AG08395 (cell line): ENCODE measurements around the gene CNBP.

Experiments used
- DNase-seq: peaks from one replicate; pipeline ENCODE4 v3.0.0; 2012; ENCODE audit warnings: mixed read lengths, low spot score

The CNBP gene

GRCh38 chr3:129131465-129132088 is 52.1 kb downstream of the CNBP start:
- DNase-seq, result no peak

GRCh38 chr3:129130291-129130813 is 53.3 kb downstream of the CNBP start:
- no peak for DNase-seq

DNA sequence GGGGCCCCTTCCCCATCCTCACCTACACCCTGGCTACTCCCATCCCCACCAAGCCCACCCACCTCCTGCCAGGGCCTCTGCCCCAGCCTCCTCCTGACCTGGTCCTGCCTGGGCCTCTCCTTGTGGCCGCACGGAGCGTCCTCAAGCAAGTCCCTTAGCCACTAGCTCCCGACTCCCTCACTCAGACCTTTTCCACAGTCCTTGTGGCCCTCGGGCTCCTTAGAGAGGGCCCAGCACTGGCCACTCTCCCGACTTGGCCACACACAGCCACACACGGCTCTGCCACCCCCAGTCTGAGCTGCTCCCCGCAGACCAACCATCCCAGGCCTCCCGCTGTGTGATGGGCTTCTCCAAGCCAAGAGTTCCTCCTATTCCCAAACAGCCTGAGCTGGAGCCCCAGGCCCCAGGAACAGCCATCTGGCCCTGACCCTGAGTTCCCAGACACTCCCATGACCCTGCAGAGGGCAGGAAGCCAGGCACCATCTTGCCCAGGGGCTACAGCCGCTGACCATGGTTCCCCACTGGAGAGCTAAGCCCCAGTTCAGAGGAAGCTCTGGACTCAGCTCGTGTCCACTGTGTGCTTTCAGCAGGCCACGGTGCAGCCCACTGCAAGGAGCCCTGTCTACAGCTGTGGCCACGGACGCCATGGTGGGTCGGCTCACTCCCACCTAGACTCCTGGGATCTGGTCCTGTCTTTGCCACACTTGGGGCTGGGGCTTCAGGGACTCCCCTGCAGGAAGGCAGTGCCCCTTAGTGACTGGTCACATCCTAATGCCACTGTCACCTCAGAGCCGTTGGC is 55.1 kb downstream of the CNBP start:
- no peak for DNase-seq

GRCh38 chr3:129126726-129127280 is 56.9 kb downstream of the CNBP start:
- no peak for DNase-seq

- DNase-seq, result peak; percentile 29
Observed at GRCh38 chr3:129123314-129124060, 60.2 kb downstream of the CNBP start.

- no peak for DNase-seq
Observed at GRCh38 chr3:129122412-129123011, 61.2 kb downstream of the CNBP start.

DNA sequence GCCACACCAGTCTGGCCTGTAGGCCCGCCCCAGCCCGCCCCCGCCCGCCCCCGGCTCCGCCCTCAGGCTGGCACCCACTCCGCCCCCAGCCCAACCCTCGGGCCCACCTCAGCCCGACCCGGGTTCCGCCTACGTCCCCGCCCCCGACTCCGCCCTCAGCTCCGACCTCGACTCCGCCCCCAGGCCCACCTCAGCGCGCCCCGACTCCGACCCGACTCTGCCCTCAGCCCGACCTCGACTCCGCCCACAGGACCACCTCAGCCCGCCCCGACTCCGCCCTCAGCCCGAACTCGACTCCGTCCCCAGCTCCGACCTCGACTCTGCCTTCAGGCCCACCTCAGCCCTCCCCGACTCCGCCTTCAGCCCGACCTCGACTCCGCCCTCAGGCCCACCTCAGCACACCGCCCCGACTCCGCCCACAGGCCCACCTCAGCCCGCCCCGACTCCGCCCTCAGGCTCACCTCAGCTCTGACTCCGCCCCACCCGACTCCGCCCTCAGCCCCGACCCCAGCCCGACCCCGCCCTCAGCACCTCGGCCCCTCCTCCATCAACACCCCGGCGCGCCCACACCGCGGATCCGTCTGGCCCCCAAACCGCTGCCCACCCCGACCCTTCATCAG is 61.8 kb downstream of the CNBP start, which contains the start of gene RAB43:
RAB43 (minus strand) TSS at position 13 of the 620 bp plus-strand sequence. CDS start 315 bp downstream, outside the sequence.
- DNase-seq, result peak; percentile 97

GRCh38 chr3:129121016-129121791 is 62.5 kb downstream of the CNBP start:
- no peak for DNase-seq

GRCh38 chr3:129120254-129121004 is 63.3 kb downstream of the CNBP start:
- DNase-seq, result peak; percentile 95

DNA sequence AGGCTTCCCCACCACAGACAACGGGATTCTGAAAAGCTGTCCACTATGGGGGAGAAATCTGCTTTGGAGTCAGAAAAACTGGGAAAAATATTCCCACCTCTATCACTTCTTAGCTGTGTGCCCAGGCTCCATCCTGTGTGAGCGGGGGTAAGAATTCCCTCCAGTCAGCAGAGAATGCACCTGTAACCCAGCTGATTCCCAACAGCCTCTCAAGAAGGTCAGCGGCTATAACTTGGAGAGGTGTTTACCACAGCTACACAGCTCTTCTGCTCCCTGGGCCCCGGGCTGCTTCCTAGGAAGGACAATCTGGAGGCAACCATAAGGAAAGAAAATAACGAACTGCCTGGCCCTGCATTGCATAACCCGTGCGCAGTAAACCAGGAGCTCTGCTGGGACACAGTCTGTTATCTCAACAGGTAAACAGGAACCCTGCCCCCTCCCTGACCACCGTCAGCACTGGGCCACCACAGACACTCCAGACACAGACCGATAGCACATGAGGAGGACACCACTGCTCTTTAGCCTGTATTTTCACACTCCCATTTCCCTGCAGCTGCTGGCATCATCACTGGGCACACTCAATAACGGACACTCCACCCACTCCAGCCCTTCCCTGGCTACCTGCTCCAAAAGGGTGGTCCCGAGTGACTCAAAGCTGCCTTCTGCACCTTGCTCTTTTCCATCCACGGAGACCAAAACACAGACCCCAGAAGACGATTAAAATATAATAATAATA is 64.2 kb downstream of the CNBP start:
- DNase-seq, result no peak

DNA sequence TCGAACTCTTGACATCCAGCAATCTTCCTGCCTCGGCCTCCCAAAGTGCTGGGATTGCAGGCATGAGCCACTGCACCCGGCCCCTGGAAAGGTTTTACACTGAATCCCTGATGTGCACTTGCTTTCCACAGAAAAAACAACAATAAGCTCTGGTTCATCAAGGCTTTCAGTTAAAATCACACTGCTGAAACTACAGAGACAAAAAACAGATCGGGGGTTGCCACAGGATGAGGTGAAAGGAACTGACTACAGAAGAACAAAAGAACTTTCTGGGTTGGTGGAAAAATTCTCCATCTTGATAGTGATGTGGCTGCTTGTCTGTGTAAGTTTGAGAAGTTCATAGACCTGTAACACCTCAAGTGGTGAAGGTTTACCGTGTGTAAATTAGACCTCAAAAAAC is 65.0 kb downstream of the CNBP start:
- no peak for DNase-seq
